Osteocyte (in vitro differentiated cells): Measurements from ENCODE around the gene BSPRY. TPM values are rescaled to one million over a fixed set of nuclear protein-coding genes. Genes with fewer than 3 reads are reported as not detected.

Source experiments
- DNase-seq: peaks from one replicate; pipeline ENCODE4 v3.0.0; 2021; ENCODE audit warnings: mixed read lengths; ENCODE audit not compliant: unreplicated experiment; ENCODE audit errors: extremely low spot score
- H3K27ac Mint-ChIP-seq: one replicate; pipeline ENCODE4 v1.8.0; 2021; ENCODE audit warnings: mild to moderate bottlenecking, mixed read lengths; ENCODE audit not compliant: unreplicated experiment
- H3K27me3 Mint-ChIP-seq: one replicate; pipeline ENCODE4 v1.8.0; 2021; ENCODE audit warnings: mixed read lengths; ENCODE audit not compliant: unreplicated experiment
- H3K36me3 Mint-ChIP-seq: one replicate; pipeline ENCODE4 v1.8.0; 2021; ENCODE audit warnings: mixed read lengths; ENCODE audit not compliant: unreplicated experiment
- H3K4me1 Mint-ChIP-seq: one replicate; pipeline ENCODE4 v1.8.0; 2021; ENCODE audit warnings: mixed read lengths; ENCODE audit not compliant: unreplicated experiment
- H3K4me3 Mint-ChIP-seq: one replicate; pipeline ENCODE4 v1.8.0; 2021; ENCODE audit warnings: mild to moderate bottlenecking, moderate library complexity, mixed read lengths; ENCODE audit not compliant: unreplicated experiment
- H3K9me3 Mint-ChIP-seq: one replicate; pipeline ENCODE4 v1.8.0; 2021; ENCODE audit warnings: mixed read lengths; ENCODE audit not compliant: unreplicated experiment
- CTCF ChIP-seq: fragments of 200-600 bp; sonication (generic); IDR thresholded peaks from 2 replicates; pipeline ENCODE4 v1.5.0; 2021; ENCODE audit warnings: antibody characterized with exemption, mild to moderate bottlenecking, moderate library complexity
- total RNA-seq: library from RNA; stranded (reverse); gene quantifications from 2 replicates; pipeline ENCODE4 v1.2.1, GENCODE V29; 2021

Gene BSPRY
- total RNA-seq, 1 donor from 2014 or later: not detected

GRCh38 chr9:113410207-113410864, 61.0 kb downstream of the BSPRY start, which contains the start of the genes C9orf43 and POLE3:
TSS of gene C9orf43 (plus strand) at chr9:113410747. CDS start at chr9:113413494, 2,747 bp downstream.
TSS of gene POLE3 (minus strand) at chr9:113410675. CDS start at chr9:113410293, 382 bp downstream.
- H3K36me3 Mint-ChIP-seq: peaks cover 11% of the 10 kb centered on the region
- peak within 1 kb of the TSS; percentile 100 for H3K27ac Mint-ChIP-seq
- H3K4me3 Mint-ChIP-seq: peak within 1 kb of the TSS; percentile 99
- TF ChIP-seq CTCF: peak; percentile 8
- no peaks in the 10 kb centered on the region for H3K9me3 Mint-ChIP-seq
- peak; percentile 97 for DNase-seq
- H3K27me3 Mint-ChIP-seq: no peaks in the 10 kb centered on the region
- H3K4me1 Mint-ChIP-seq: peaks cover 19% of the 10 kb centered on the region

GRCh38 chr9:113416149-113416721, 66.9 kb downstream of the BSPRY start:
- Mint-ChIP-seq H3K36me3 (no peaks in the 10 kb centered on the region), H3K4me1 (peaks cover 2% of the 10 kb centered on the region), H3K27me3 (no peaks in the 10 kb centered on the region), H3K27ac (no peak overlapping the region), H3K4me3 (no peak overlapping the region), H3K9me3 (no peaks in the 10 kb centered on the region)
- TF ChIP-seq CTCF: no peak
- no peak for DNase-seq

- Mint-ChIP-seq H3K27ac (no peak overlapping the region), H3K4me3 (no peak overlapping the region), H3K36me3 (no peaks in the 10 kb centered on the region), H3K9me3 (no peaks in the 10 kb centered on the region), H3K4me1 (peaks cover 4% of the 10 kb centered on the region), H3K27me3 (no peaks in the 10 kb centered on the region)
- no peak for TF ChIP-seq CTCF
- no peak for DNase-seq
Measured at GRCh38 chr9:113417370-113417769, 68.0 kb downstream of the BSPRY start.

Other genes starting within 250 kb of the BSPRY start
- gene SLC31A2, start 198.5 kb upstream of the BSPRY start, total RNA-seq: 3.3 and 3.9 TPM in 2 replicates
- 30.8 and 31.9 TPM in 2 replicates for gene FKBP15, start 128.3 kb upstream of the BSPRY start, total RNA-seq
- gene SLC31A1, start 128.0 kb upstream of the BSPRY start, total RNA-seq: 22.1 and 22.4 TPM in 2 replicates
- 26.3 and 28.2 TPM in 2 replicates for gene CDC26, start 74.0 kb upstream of the BSPRY start, total RNA-seq
- gene PRPF4, start 73.9 kb upstream of the BSPRY start, total RNA-seq: 21.0 and 22.0 TPM in 2 replicates
- gene RNF183, start 46.2 kb upstream of the BSPRY start, total RNA-seq: not detected in 2 replicates
- 2.2 and 3.4 TPM in 2 replicates for gene WDR31, start 9.3 kb upstream of the BSPRY start, total RNA-seq
- 12.2 and 12.7 TPM in 2 replicates for gene HDHD3, start 27.4 kb downstream of the BSPRY start, total RNA-seq
- gene ALAD, start 51.7 kb downstream of the BSPRY start, total RNA-seq: 26.2 and 27.4 TPM in 2 replicates
- gene POLE3, start 61.1 kb downstream of the BSPRY start, total RNA-seq: 32.0 and 35.5 TPM in 2 replicates
- 0.43 and 0.55 TPM in 2 replicates for gene C9orf43, start 61.2 kb downstream of the BSPRY start, total RNA-seq
- 53.8 and 67.8 TPM in 2 replicates for gene RGS3, start 114.2 kb downstream of the BSPRY start, total RNA-seq